ENCODE measurements around the gene ARL5A. TPM values are rescaled to one million over a fixed set of nuclear protein-coding genes. Genes with fewer than 3 reads are reported as not detected.
A peak's percentile ranks its signal among the peaks of the same experiment; 100 is the strongest.

The ARL5A gene
- total and polyA plus RNA-seq, 9 of the 15 experiments (the other 6 are each of a cell fraction or from before 2014, with no cell fraction given) = 16.3 to 117 (median 88.4) TPM

GRCh38 chr2:151766437-151767153 is 61.6 kb downstream of the ARL5A start (continued):
- TF ChIP-seq KLF6 (CRISPR knock-in tag; IDR thresholded peaks at IDR 0.05; ENCODE audit: borderline replicate concordance) (no peak), NRF1 (conservative IDR thresholded peaks at IDR 0.05 in 1 of 2, IDR thresholded peaks at IDR 0.05 in 1 of 2) (peak; percentile 26 to 36; a peak in 2 of 4 replicates), VEZF1 (CRISPR knock-in tag; IDR thresholded peaks at IDR 0.05) (no peak; the same call in 1 of the 2 replicates), CHCHD3 (CRISPR knock-in tag; IDR thresholded peaks at IDR 0.05) (no peak), CREBBP (IDR thresholded peaks at IDR 0.05; ENCODE audit: low read depth, low read length) (no peak), ZNF584 (CRISPR knock-in tag; IDR thresholded peaks at IDR 0.05; ENCODE audit: low read depth) (no peak), MAFG (tag; conservative IDR thresholded peaks at IDR 0.05) (peak; percentile 33; the same call in 1 of the 2 replicates), HINFP (tag; conservative IDR thresholded peaks at IDR 0.05; ENCODE audit: low read depth) (no peak), RFX5 (IDR thresholded peaks at IDR 0.05; ENCODE audit: low read depth, low read length) (no peak), RUNX1 (IDR thresholded peaks at IDR 0.05; ENCODE audit: low read depth) (no peak), POLR2B (IDR thresholded peaks at IDR 0.05; ENCODE audit: low read depth, partially characterized antibody) (no peak), HCFC1 (IDR thresholded peaks at IDR 0.05; ENCODE audit: low read depth, low read length) (no peak), AFF1 (IDR thresholded peaks at IDR 0.05; ENCODE audit: low read depth in 1 of 2, partially characterized antibody in 2 of 2) (peak in 1 of 2 experiments; percentile 36), CHAMP1 (IDR thresholded peaks at IDR 0.05) (peak; percentile 19; the same call in 1 of the 2 replicates), MNT (conservative IDR thresholded peaks at IDR 0.05) (0 out of 4 replicates have a peak, but pooled peaks of 1 of the 2 experiments have one; percentile 8)

All from K562 (cell line).